GM21423 (cell line): ENCODE results near the gene NFKBIZ.

Experiments used
- ATAC-seq: cut with Tn5 transposase; IDR thresholded peaks from one replicate; pipeline ENCODE4 v1.9.1; 2021; ENCODE audit warnings: mild to moderate bottlenecking, moderate library complexity; ENCODE audit not compliant: unreplicated experiment

NFKBIZ gene, protein sequence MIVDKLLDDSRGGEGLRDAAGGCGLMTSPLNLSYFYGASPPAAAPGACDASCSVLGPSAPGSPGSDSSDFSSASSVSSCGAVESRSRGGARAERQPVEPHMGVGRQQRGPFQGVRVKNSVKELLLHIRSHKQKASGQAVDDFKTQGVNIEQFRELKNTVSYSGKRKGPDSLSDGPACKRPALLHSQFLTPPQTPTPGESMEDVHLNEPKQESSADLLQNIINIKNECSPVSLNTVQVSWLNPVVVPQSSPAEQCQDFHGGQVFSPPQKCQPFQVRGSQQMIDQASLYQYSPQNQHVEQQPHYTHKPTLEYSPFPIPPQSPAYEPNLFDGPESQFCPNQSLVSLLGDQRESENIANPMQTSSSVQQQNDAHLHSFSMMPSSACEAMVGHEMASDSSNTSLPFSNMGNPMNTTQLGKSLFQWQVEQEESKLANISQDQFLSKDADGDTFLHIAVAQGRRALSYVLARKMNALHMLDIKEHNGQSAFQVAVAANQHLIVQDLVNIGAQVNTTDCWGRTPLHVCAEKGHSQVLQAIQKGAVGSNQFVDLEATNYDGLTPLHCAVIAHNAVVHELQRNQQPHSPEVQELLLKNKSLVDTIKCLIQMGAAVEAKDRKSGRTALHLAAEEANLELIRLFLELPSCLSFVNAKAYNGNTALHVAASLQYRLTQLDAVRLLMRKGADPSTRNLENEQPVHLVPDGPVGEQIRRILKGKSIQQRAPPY

GRCh38 chr3:101848754-101849713, at the start of gene NFKBIZ:
TSS of gene NFKBIZ (plus strand) at chr3:101849514. CDS start at chr3:101849629, 115 bp downstream.
- ATAC-seq = peak; percentile 74

DNA sequence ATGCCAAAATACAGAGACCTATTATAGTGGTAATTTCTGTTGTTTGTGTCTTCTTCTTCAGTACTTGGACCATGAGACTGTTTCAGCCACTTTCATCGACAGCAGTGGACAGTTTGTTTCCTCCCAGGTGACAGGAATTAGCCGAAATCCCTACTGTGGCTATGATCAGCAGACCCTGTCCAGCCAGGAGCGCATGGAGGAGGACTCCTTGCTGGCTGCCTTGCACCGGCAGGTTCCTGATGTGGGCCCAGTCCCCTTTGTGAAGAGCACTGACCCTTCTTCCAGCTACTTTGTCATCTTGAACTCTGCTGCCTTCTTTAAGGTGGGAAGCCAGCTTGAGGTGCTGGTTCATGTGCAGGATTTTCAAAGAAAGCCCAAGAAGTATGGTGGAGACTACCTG, 48.1 kb upstream of the NFKBIZ start:
- ATAC-seq = no peak

DNA sequence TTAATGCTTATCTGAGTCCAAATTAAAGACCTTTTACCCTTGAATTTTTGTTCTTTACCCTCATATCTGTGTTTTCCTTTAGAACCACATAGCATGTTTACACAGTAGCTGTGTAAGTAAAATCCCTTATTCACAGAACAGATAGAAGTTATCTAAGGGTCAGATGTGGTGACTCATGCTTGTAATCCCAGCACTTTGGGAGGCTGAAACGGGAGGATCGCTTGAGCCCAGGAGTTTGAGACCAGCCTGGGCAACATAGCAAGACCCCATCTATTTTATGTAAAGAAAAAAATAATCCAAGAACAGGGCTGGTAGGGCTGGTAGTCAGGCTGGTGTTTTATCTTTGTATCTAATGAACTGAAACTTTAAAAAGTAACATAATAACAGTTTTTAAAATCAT, 47.1 kb upstream of the NFKBIZ start:
- no peak for ATAC-seq

GRCh38 chr3:101803173-101803782, 46.0 kb upstream of the NFKBIZ start:
- peak; percentile 90 for ATAC-seq

- no peak for ATAC-seq
Measured at GRCh38 chr3:101803939-101804338, 45.4 kb upstream of the NFKBIZ start.

DNA sequence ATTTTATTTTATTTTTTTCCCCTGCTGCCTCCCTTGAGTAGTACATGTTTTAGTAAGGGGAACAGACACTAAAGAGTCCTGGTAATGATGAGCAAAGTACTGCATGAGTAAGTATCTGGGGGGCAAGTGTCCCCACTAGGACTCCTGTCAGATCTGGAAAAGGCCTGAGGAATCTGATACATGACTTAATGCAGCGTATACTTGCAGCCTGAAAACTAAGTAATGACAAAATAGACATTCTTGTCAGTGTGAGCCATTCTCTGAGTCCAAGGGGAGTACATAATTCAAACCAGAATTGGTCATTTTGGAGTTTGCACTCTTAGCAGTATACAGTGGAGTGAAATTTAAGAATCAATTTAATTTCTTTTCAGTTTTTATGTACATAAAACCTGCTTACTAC, 42.8 kb upstream of the NFKBIZ start:
- no peak for ATAC-seq

- no peak for ATAC-seq
Measured at GRCh38 chr3:101807888-101808287, 41.4 kb upstream of the NFKBIZ start.

GRCh38 chr3:101809178-101810021, 39.9 kb upstream of the NFKBIZ start:
- ATAC-seq = peak; percentile 39

GRCh38 chr3:101810022-101810418, 39.3 kb upstream of the NFKBIZ start:
- ATAC-seq = no peak

- ATAC-seq = no peak
Measured at GRCh38 chr3:101811875-101812274, 37.4 kb upstream of the NFKBIZ start.

DNA sequence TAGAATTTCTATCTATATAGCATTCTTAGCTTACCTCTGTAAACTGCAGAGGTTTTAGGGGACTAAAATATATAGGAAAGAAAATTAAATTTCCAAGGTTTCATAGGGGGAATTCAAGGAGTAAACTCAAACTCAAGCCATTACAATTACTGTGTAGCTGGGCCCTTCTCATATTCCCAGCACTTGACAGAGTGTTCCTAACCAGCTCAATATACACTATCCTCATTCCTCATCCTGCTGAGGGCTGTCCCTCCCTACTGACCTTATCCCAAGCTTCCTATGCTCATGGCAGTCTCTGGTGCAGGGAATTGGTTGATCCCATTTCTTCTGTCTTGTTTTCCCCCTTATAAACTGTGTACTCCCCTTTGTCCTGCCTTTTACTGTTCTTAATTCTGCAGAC, 36.4 kb upstream of the NFKBIZ start:
- no peak for ATAC-seq

DNA sequence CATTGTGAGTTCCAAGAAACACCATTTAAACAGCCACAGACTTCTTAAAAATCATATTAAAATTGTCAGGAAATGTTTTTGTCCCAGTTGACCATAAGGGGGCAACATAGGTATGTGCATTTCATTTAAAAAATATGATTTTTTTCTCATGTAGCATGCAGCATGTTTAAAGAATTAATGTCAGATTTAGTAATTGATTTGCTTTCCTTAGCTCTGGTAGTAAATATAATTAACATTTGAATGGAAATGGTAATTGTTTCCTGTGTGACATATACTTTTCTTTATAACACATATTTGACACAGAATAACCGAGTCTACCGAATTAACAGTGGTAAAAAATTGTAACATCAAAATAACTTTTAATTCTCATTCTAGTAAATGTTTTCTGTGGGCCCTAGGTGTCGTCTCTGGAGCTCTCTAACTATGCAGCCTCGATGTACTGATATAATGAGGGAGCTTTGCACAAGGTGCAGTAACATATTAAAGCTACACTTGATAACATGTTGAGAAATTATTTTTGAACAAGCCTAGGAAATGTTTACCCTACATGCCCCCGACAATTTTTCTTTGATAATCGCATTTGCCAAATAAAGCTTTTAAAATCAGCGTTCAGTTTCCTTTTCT, 35.4 kb upstream of the NFKBIZ start:
- no peak for ATAC-seq

DNA sequence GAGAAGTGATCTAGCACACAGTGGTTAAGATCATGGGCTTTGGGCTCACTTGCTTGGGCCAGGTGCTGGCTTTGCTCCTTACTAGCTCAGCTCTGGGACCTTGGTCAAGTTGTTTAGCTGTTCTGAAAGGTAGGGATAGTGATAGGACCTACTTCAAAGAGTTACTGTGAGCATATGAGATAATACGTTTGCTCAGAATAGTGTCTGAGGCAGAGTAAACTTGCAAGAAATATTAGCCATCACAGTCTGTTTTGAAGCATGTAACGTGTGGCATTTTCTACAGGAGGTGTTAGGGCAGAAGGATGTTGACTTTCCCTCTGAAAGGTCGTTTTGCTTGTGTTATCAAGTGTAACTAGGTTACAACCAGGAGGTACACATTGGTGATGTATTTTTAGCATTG, 34.5 kb upstream of the NFKBIZ start:
- no peak for ATAC-seq

- ATAC-seq = no peak
Measured at GRCh38 chr3:101816215-101817149, 32.8 kb upstream of the NFKBIZ start.

DNA sequence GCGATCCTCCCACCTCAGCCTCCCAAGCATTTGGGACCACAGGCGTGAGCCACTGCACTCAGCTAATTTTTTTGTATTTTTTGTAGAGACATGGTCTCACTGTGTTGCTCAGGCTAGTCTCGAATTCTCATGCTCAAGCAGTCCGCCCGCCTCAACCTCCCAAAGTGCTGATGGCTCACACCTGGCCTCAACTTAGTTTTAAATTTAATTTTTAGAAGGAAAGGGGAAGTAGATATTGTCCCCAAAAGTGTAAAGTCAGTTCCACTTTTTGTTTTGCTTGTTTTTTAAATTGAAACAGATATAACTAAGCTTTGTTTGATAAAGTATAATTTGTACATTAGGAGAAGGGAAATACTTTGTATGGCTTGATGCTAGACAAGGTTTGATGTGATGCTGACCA, 31.3 kb upstream of the NFKBIZ start:
- no peak for ATAC-seq

DNA sequence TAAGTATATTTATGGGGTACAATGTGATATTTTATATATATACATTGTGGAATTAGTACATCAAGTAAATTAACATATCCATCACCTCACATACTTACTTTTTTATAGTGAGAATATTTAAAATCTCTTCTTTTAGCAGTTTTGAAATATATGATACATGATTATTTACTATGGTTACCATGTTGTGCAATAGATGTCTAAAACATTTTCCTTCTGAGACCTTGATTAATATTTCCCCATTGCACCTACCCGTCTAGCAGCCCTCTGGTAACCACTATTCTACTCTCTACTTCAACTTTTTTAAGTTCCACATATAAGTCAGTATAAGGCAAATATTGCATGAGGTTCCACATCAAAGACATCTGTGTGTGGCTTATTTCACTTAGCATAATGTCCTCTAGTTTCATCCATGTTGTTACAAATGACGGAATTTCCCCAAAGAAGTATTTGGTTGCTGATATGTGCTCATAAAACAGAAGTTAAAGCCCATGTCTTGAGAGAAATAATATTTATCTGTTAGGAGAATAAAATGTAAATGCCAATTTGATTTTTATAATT, 29.6 kb upstream of the NFKBIZ start:
- ATAC-seq = no peak

- ATAC-seq = no peak
Measured at GRCh38 chr3:101821503-101821902, 27.8 kb upstream of the NFKBIZ start.

DNA sequence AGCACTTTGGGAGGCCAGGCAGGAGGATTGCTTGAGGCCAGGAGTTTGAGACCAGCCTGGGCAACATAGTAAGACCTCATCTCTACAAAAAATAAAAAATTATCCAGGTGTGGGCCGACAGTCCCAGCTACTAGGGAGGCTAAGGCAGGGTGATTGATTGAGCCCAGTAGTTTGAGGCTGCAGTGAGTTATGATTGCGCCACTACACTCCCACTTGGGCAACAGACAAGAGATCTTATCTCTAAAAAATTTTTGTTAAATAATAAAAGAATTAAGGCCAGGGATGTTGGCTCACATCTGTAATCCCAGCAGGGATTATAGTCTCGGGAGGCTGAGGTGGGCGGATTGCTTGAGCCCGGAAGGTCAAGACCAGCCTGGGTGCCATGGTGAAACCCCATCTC, 25.8 kb upstream of the NFKBIZ start:
- no peak for ATAC-seq
